Astrocyte of the spinal cord (primary cell): ENCODE measurements around the gene SMIM22.

Experiments used
- DNase-seq: peaks from one replicate; pipeline ENCODE4 v3.0.0; 2011; ENCODE audit warnings: low read depth, low spot score
- H3K4me3 ChIP-seq: 2 replicates; pipeline ENCODE4 v1.5.1; 2011; ENCODE audit warnings: low read depth, mild to moderate bottlenecking, low read length, moderate library complexity
- in situ Hi-C: cut with HindIII; loops from 2 replicates; pipeline ENCODE4 v1.10.0; 2017; ENCODE audit warnings: low sequenced_read_pairs
- TF ChIP-seq, protein P1 (sequence below): IDR thresholded peaks from 2 replicates; pipeline ENCODE4 v1.5.1; 2012; ENCODE audit warnings: low read depth, mild to moderate bottlenecking, low read length, inconsistent platforms

Gene SMIM22

DNA sequence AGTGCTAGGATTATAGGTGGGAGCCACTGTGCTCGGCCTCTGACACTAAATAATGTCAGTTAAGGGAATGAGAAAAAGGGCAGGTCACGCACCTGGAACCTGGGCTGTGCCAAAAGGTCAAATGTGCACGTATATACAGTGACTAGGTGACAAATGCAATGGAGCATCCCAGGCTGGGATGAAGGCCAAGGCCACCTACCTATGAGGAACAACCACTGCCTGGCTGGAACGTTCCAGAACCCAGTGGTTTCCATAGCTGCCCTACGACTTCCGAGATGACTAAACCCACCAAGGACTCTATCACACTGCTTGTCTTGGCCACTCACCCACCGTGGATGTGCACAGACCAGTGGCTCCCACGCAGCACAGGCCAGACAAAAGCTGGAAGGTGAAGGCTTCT, 44.3 kb upstream of the SMIM22 start:
- TF ChIP-seq, protein P1, sequence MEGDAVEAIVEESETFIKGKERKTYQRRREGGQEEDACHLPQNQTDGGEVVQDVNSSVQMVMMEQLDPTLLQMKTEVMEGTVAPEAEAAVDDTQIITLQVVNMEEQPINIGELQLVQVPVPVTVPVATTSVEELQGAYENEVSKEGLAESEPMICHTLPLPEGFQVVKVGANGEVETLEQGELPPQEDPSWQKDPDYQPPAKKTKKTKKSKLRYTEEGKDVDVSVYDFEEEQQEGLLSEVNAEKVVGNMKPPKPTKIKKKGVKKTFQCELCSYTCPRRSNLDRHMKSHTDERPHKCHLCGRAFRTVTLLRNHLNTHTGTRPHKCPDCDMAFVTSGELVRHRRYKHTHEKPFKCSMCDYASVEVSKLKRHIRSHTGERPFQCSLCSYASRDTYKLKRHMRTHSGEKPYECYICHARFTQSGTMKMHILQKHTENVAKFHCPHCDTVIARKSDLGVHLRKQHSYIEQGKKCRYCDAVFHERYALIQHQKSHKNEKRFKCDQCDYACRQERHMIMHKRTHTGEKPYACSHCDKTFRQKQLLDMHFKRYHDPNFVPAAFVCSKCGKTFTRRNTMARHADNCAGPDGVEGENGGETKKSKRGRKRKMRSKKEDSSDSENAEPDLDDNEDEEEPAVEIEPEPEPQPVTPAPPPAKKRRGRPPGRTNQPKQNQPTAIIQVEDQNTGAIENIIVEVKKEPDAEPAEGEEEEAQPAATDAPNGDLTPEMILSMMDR = no peak
- DNase-seq = no peak
- in situ Hi-C loops = no loop called here
- no peak overlapping the region for H3K4me3 ChIP-seq

DNA sequence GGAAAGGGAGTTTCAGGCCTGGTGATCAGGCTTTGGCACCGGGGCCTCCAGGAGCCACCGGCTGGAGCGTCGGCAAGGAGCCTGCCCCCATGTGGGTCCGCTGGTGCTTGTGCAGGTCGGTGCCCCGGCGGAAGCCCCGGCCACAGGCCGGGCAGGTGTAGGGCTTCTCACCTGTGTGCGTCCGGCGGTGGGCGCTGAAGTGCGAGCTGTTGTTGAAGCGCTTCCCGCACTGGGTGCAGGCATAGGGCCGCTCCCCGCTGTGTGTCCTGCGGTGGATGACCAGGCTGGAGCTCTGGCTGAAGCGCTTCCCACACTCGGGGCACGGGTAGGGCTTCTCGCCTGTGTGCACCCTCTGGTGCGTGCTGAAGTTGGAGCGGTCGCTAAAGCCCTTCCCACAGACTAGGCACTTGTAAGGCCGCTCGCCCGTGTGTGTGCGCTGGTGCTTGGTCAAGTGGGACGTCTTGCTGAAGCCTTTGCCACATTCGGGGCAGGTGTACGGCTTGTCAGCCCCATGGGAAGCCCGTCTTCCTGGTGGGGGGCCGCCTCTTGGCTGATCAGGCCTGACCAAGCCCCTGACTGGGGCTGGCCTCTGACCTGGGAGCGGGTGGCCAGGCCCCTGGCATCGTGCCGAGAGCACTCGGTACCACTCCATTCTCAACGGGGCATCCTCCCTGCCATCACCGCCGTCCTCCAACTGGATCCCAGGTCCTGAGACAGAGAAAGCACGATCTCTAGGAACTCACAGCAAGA, 42.6 kb upstream of the SMIM22 start:
- in situ Hi-C loops = no loop called here
- TF ChIP-seq, protein P1 = no peak
- no peak overlapping the region for H3K4me3 ChIP-seq
- no peak for DNase-seq

DNA sequence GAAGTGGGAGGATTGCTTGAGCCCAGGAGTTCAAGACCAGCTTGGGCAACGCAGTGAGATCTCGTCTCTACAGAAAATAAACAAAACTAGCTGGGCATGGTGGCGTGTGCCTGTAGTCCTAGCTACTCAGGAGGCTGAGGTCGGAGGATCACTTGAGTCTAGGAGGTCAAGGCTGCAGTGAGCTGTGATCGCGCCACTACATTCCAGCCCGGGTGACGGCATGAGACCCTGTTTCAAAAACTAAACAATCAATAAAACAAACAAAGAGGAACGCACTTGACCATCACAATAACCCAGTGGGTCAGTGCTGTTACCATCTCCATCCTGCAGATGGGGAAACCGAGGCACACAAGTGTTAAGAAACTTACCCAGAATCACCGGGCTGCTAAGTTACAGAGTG, 41.9 kb upstream of the SMIM22 start:
- TF ChIP-seq, protein P1 = no peak
- in situ Hi-C loops = no loop called here
- H3K4me3 ChIP-seq = no peak overlapping the region
- no peak for DNase-seq

DNA sequence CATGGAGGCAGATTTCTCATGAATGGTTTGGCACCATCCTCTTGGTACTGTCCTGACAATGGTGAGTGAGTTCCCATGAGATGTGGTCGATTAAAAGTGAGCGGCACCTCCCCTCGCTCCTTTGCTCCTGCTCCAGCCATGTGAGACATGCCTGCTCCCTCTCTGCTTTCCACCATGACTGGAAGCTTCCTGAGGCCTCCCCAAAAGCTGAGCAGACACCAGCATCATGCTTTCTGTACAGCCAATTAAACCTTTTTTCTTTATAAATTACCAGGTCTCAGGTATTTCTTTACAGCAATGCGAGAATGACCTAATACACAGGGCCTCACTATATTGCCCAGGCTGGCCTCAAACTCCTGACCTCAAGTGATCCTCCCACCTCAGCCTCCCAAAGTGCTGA, 40.3 kb upstream of the SMIM22 start:
- in situ Hi-C loops = no loop called here
- no peak for DNase-seq
- TF ChIP-seq, protein P1 = no peak
- H3K4me3 ChIP-seq = no peak overlapping the region

DNA sequence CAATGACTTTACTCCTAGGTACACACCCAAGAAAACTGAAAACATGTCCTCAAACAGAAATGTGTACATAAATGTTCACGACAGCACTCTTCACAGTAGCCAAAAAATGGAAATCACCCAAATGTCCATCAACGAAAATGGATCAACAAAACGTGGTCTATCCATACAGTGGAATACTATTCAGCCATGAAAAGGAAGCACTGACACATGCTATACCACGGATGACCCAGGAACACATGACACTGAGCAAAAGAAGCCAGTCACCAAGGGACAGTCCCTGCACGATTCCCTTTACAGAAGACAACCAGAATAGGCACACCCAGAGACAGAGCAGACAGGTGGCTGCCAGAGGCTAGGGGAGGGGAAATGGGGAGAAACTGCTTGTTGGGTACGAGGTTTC, 39.5 kb upstream of the SMIM22 start:
- H3K4me3 ChIP-seq = no peak overlapping the region
- DNase-seq = no peak
- in situ Hi-C loops = no loop called here
- TF ChIP-seq, protein P1 = no peak

DNA sequence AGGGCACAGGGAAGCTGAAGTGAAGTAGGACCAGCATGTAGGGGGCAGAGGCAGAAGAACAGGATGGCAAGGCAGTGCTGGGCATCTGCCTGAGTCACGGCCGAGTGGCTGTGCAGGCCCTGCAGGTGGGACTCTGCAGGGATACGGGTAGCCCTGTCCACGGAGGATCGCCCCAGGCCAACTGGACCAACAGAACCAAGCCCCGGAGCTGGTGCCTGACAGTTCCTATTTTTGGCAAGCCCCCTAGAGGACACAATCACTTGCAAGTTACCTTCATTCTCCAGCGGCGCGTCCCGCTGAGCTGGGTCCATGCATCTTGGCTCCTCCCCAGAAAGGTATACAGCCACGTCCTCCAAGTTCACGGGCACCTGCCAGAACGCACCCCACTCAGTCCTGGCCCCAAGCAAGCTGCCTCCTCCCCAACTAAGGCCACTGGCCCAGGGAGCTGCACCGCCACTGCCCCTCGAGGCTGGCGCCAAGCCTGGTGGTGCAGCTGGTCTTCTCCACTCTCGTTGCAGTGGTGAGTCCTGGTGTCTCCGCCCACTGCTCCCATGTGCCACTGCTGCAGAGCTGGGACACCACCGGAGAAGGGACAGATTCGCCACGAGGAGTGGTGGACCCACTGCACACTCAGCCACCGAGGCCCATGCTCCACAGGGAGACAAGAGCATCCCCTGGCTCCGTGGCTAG, 34.8 kb upstream of the SMIM22 start:
- no peak for DNase-seq
- in situ Hi-C loops = no loop called here
- H3K4me3 ChIP-seq = no peak overlapping the region
- TF ChIP-seq, protein P1 = no peak
